Measurements from ENCODE around the gene NHS.

GRCh38 chrX:17703201-17703600 lies 328.2 kb downstream of the NHS start:
- TF ChIP-seq CTCF (IDR thresholded peaks at IDR 0.05) (no peak), POLR2A (IDR thresholded peaks at IDR 0.05) (no peak)
